NOMO-1 (cell line): ENCODE results near the gene MEF2C.
A peak's percentile ranks its signal among the peaks of the same experiment; 100 is the strongest.

ENCODE experiments used
- DNase-seq, 2 experiments: peaks; one replicate each; lab custom pipeline; 2025; ENCODE audit not compliant: unreplicated experiment in 2 of 2; lab: John Stamatoyannopoulos, UW

MEF2C gene

DNA sequence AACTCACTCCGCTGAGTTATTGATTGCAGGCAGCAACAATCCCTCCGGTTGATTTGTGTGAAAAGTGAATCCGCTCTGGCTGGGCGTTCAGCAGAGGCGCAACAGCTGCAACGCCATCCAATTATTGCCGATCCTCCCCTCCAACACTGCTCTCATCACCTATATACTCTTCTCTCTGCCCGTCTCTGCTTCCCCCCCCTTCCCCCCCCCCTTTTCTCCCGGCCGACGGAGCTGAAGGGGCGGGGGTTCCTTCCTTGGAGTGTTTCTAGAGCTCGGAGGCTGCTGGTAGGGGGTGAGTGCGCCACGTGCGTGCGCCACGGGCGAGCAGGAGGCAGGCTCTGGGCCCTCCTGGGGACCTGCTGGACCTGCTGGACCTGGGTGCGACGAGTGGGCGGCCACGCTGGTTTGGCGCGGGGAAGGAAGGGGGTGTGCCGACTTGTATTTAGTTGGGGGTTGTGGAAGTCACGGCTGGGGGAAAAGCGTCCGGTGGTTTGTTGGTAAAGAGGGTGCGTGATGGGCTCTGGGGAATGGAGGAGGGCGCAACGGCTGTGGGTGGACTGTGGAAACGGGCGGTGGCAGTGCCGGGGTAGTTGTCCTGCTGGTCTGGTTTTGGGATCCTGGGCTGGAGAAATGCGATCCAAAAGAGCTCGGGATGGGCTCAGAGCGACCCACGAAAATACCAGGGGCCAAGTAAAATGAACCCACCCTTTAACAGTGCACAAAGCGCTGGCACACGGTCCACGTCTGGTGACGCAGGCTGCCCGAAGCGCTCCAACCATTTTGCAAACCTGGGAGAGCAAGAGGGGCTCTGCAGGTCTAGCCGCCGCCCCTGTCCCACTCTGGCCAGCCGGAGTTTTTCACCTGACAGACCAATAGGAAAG lies 6.4 kb upstream of the MEF2C start:
- DNase-seq, result peak; percentile 69 to 71

DNA sequence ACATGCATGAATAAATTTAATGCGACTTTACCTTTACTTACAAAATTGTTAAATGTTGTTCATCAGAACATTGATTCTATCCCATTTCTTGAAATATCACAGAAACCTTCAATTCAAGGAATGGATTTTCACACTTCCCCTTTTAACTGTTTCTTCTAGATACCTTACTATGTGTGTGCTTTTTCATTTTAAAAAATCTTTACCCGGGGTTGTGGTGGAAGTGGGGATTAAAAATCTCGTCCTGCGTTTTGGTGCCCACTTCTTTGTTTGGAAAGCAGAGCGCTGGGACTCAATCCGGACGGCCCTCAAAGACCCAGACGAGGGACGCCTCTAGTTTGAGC lies 5.8 kb upstream of the MEF2C start:
- DNase-seq, result no peak

GRCh38 chr5:88888291-88888690 lies 5.3 kb upstream of the MEF2C start:
- DNase-seq, result no peak

DNA sequence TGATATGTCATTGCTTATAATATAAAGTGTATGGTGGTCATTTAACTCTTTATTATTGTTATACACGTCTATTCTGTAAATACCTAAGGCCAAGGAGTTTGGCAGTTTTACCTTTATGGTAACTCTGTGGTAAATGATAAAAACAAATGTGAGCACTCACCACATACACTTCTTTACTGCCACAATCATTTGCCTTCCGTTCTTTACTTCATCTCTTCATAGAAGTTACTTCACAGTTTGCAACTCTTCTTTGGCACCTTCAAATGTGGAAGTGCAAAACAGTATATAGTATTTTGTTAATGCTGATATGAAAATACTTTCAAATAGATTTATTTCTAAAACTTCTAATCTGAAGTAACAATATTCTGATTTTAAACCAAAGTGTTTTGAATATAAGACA lies 4.4 kb upstream of the MEF2C start:
- peak in 1 of 2 experiments; percentile 52 for DNase-seq

GRCh38 chr5:88886746-88887341 lies 3.9 kb upstream of the MEF2C start:
- peak in 1 of 2 experiments; percentile 40 for DNase-seq

GRCh38 chr5:88886252-88886651 lies 3.3 kb upstream of the MEF2C start:
- DNase-seq, result no peak

GRCh38 chr5:88885002-88885401 lies 2.0 kb upstream of the MEF2C start:
- DNase-seq, result no peak

DNA sequence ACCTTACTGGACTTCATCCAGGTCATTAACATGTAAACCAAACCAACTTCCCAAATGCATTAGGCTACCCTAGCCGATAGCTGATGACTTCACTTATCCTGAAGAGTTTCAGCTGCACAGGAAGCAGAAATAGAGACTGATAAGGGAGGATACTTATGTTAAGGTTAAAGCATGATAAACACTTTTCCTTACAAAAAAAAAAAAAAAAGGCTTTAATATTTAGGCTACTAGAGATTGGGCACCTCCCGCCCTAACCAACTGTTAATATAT lies 1.6 kb upstream of the MEF2C start:
- no peak for DNase-seq

DNA sequence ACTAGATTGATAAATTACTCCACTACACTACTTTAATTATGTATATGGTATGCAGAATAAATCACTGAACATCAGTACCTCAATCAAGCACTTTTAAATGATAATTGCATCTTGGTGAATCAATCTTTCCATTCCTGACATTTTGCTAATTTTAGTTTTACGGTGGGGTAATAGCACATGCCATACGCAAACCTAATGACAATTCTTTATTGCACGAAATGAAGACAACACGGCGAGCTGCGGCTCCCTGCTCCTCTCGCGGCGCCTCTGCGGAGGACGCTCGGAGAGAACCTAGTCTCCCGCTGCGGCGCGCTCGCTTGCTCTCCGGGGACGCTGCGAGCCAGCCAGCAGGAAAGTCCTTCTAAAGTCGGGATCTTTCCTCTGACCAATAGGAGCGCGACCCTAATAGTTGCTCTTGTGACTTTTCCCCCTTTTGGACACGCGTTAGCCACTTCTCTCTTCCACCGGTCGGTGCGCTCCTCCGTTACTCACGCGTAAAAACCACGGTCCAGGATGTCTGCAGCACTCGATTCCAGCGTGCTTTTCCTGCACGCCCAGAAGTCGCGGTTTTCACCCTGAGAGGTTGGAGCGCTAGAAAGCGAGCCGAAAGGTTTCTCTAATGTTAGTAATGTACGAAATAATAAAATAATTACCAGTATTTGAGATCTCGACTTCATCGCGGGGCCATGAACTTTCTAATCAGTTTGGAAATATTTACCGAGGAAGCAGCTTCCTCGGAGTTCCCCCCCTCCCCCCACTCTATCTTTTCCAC lies 1.0 kb upstream of the MEF2C start:
- DNase-seq, result peak in 1 of 2 experiments; percentile 73

DNA sequence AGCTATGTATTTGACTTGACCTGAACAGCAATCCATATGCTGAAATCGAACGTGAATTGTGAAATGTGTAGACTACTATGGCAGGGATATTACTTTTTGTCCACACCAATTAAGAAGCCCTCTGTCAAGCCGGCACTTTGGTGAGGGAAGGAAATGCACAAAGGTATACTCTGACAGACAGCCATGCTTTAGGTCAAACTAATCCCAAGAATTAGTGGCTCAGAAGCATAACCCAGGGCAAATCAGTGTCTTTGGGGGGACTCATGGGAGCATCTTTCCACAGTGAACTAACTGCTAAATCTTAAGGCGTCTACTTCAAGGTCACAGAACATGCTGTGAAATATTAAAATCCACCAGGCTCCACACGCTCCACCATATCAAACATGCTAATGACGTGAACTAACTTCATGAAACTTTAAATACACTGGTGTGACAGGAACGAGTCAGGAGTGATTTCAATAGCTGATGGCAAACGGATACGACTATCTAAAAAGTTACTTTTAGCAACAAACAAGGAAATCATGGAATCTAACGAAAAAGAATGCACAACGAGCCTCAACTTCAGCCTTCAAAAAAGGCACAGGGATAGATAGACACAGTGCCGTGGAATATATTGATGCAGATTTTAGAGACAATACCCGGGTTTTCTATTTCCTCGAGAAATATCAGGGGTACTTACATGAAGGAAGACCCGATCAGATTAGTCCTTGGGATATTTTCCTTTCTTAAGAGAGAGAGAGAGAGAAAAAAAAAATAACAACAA lies 527 bp downstream of the MEF2C start:
- no peak for DNase-seq

DNA sequence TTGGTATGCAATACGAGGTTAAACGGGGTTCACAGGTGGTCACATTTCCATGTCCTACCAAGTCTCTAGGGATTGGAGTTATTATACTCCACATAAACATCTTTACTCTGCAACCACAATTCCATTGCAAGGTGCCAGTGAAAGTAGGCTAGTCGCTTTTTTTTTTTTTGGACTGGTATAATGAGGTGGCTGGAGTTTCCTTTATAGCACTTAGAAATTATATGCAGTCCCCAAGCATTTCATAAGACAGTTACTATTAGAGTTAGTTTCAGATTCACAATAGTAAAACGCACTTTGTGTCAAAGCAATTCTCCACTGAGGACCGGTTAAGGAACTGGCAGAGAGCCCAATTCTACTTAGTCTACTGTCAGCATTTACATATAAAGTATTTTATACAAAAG lies 1.4 kb downstream of the MEF2C start:
- no peak for DNase-seq

GRCh38 chr5:88880201-88880600 lies 2.8 kb downstream of the MEF2C start:
- DNase-seq, result no peak

GRCh38 chr5:88879724-88880123 lies 3.3 kb downstream of the MEF2C start:
- no peak for DNase-seq

- DNase-seq, result no peak
These were observed 4.0 kb downstream of the MEF2C start for GRCh38 chr5:88878976-88879375.

DNA sequence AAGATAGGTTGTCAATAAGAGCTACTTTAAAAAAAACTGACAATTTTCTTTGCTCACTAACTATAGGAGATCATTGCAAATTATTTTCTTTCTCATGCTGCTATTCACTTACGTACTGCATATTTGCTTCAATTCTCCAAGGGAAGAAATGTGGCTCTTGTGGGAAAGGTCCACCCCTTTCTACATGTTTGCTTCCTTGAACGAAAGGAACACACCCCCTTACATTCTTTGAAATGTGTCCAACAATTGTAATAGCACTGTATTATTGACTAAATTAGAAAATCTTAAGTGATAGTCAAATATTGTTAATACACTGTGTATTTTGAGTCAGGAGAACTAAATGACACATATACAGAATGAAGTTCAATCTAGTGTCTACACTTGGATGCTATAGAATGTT lies 5.2 kb downstream of the MEF2C start:
- DNase-seq, result no peak

GRCh38 chr5:88876714-88877113 lies 6.3 kb downstream of the MEF2C start:
- DNase-seq, result no peak

- DNase-seq, result peak in 1 of 2 experiments; percentile 58
These were observed 7.4 kb downstream of the MEF2C start for GRCh38 chr5:88875341-88876234.

DNA sequence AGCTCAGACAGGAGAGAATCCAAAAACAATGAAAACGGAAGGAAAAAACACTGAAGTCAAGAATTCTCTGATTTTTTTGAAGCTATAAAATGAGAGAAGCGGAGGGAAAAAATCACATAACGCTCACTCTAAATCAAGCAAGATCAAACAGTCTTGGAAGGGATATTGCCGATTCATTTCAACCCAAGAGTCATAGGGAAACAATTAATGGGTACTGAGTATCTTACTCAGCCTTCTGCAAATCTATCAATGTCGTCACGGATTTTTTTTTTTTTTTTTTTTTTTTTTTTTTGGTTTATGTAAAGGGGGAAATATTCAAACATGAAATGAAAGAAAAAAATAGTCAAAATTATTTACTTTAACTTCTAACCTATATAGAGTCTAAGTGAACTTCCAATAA lies 9.5 kb downstream of the MEF2C start:
- peak in 1 of 2 experiments; percentile 66 for DNase-seq

DNA sequence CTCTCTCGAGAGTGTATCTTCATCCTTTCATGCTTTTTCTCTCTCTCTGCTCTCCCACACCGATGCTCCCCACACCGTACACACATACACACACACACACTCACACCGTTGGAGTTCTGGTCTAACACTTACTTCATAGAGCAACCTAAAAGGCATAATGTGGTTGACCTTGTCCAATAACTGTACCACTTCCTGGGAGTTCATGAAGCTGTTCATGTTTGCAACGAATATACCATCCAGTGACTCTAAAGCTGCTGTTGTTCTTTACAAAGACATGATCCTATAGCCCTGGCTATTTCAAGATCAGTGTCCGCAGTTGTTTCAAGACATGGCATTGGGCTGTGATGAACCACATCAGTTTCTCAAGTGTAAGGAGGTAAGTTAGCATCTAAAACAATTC lies 10.0 kb downstream of the MEF2C start:
- DNase-seq, result no peak

DNA sequence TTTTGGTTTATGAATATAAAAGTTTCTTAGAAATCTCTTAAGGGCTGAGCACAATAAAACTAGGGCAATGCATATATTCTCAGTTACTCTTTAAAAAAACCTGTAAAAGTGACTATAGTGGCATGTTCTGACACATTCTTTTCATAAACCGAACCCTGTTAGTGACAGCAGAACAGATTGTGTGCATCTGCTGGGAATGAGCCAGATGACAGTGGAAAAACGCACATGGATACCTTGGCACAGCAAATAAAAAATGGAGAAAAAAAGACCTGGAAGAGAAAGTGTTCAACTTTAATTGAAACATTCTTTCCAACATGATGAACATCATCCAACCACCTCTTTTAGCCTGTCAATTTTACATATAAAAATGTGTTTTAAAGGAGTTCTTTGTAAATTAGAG lies 12.7 kb downstream of the MEF2C start:
- no peak for DNase-seq
